HCT116 (cell line): ENCODE results near the gene DDR2.

Experiments
- EGR1 ChIP-seq: IDR thresholded peaks from 2 replicates; pipeline ENCODE4 v1.6.1; 2012; ENCODE audit warnings: low read depth
- EZH2 ChIP-seq: fragments of 200-600 bp; sonication (generic); IDR thresholded peaks from 2 replicates; pipeline ENCODE4 v1.6.1; 2017; ENCODE audit warnings: antibody characterized with exemption, mixed run types
- EZH2phosphoT487 ChIP-seq: fragments of 200-600 bp; IDR thresholded peaks from 2 replicates; pipeline ENCODE4 v1.6.1; 2018; ENCODE audit warnings: antibody characterized with exemption, borderline replicate concordance
- POLR2A ChIP-seq: IDR thresholded peaks from 2 replicates; pipeline ENCODE4 v1.7.0; 2011; ENCODE audit warnings: borderline replicate concordance; ENCODE audit not compliant: insufficient read depth, insufficient read length; ENCODE audit errors: extremely low read depth
- POLR2AphosphoS5 ChIP-seq: IDR thresholded peaks from 2 replicates; pipeline ENCODE4 v1.6.1; 2011; ENCODE audit warnings: mild to moderate bottlenecking, low read depth, low read length, moderate library complexity
- RAD21 ChIP-seq: IDR thresholded peaks from 2 replicates; pipeline ENCODE4 v1.6.1; 2012; ENCODE audit warnings: low read depth, mild to moderate bottlenecking
- SRF ChIP-seq: IDR thresholded peaks from 2 replicates; pipeline ENCODE4 v1.6.1; 2012; ENCODE audit warnings: low read depth
- TF ChIP-seq, protein P1 (sequence below), 3 experiments: fragments of 200-600 bp in 1 of 3; sonication (generic) in 1 of 3; IDR thresholded peaks in 2 of 3; conservative IDR thresholded peaks in 1 of 3; 2 replicates each; pipeline ENCODE4 v1.5.1; 2012 to 2017; ENCODE audit warnings: low read depth in 2 of 3, low read length in 2 of 3, antibody characterized with exemption in 1 of 3, borderline replicate concordance in 1 of 3, control low read depth in 1 of 3, mild to moderate bottlenecking in 1 of 3, mixed read lengths in 1 of 3, mixed run types in 1 of 3, moderate library complexity in 1 of 3; ENCODE audit not compliant: insufficient read depth in 1 of 3
- TF ChIP-seq, protein P2 (sequence below): IDR thresholded peaks from 2 replicates; pipeline ENCODE4 v1.6.1; 2012
- TF ChIP-seq, protein P3 (sequence below): IDR thresholded peaks from 2 replicates; pipeline ENCODE4 v1.6.1; 2012; ENCODE audit warnings: low read depth
- TF ChIP-seq, protein P4 (sequence below): IDR thresholded peaks from 2 replicates; pipeline ENCODE4 v1.6.1; 2011; ENCODE audit warnings: mild to moderate bottlenecking, low read length, moderate library complexity; ENCODE audit not compliant: insufficient replicate concordance; ENCODE audit errors: extremely low read depth

DNA sequence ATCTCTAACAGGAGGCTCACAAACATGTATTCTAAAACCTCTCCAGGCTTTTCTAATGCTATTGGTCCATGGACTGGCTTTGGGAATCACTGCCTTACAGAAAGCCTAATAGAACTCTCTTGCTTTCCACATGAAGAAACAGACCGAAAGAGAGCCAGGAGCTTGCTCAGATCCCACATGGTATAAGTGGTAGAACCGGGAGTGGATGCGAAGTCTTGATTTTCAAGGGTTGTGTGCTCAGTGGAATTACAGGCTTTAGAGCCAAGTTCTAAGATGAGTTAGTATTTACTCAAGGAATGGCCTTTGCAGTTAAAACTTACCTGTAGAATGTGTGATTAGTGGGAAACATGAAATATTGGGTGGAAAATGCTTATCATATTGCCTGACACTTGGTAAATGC lies 103.9 kb downstream of the DDR2 start:
- TF ChIP-seq POLR2A (no peak), EZH2 (no peak), POLR2AphosphoS5 (no peak), RAD21 (no peak), EGR1 (no peak), EZH2phosphoT487 (no peak), SRF (no peak)
- TF ChIP-seq, protein P1, sequence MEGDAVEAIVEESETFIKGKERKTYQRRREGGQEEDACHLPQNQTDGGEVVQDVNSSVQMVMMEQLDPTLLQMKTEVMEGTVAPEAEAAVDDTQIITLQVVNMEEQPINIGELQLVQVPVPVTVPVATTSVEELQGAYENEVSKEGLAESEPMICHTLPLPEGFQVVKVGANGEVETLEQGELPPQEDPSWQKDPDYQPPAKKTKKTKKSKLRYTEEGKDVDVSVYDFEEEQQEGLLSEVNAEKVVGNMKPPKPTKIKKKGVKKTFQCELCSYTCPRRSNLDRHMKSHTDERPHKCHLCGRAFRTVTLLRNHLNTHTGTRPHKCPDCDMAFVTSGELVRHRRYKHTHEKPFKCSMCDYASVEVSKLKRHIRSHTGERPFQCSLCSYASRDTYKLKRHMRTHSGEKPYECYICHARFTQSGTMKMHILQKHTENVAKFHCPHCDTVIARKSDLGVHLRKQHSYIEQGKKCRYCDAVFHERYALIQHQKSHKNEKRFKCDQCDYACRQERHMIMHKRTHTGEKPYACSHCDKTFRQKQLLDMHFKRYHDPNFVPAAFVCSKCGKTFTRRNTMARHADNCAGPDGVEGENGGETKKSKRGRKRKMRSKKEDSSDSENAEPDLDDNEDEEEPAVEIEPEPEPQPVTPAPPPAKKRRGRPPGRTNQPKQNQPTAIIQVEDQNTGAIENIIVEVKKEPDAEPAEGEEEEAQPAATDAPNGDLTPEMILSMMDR (IDR thresholded peaks at IDR 0.05 in 2 of 3, conservative IDR thresholded peaks at IDR 0.05 in 1 of 3; ENCODE audit: borderline replicate concordance in 1 of 3, insufficient read depth in 1 of 3, low read depth in 2 of 3, low read length in 2 of 3), result no peak
- TF ChIP-seq, protein P2, sequence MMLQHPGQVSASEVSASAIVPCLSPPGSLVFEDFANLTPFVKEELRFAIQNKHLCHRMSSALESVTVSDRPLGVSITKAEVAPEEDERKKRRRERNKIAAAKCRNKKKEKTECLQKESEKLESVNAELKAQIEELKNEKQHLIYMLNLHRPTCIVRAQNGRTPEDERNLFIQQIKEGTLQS, result no peak
- TF ChIP-seq, protein P3, sequence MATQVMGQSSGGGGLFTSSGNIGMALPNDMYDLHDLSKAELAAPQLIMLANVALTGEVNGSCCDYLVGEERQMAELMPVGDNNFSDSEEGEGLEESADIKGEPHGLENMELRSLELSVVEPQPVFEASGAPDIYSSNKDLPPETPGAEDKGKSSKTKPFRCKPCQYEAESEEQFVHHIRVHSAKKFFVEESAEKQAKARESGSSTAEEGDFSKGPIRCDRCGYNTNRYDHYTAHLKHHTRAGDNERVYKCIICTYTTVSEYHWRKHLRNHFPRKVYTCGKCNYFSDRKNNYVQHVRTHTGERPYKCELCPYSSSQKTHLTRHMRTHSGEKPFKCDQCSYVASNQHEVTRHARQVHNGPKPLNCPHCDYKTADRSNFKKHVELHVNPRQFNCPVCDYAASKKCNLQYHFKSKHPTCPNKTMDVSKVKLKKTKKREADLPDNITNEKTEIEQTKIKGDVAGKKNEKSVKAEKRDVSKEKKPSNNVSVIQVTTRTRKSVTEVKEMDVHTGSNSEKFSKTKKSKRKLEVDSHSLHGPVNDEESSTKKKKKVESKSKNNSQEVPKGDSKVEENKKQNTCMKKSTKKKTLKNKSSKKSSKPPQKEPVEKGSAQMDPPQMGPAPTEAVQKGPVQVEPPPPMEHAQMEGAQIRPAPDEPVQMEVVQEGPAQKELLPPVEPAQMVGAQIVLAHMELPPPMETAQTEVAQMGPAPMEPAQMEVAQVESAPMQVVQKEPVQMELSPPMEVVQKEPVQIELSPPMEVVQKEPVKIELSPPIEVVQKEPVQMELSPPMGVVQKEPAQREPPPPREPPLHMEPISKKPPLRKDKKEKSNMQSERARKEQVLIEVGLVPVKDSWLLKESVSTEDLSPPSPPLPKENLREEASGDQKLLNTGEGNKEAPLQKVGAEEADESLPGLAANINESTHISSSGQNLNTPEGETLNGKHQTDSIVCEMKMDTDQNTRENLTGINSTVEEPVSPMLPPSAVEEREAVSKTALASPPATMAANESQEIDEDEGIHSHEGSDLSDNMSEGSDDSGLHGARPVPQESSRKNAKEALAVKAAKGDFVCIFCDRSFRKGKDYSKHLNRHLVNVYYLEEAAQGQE, result no peak
- TF ChIP-seq, protein P4, sequence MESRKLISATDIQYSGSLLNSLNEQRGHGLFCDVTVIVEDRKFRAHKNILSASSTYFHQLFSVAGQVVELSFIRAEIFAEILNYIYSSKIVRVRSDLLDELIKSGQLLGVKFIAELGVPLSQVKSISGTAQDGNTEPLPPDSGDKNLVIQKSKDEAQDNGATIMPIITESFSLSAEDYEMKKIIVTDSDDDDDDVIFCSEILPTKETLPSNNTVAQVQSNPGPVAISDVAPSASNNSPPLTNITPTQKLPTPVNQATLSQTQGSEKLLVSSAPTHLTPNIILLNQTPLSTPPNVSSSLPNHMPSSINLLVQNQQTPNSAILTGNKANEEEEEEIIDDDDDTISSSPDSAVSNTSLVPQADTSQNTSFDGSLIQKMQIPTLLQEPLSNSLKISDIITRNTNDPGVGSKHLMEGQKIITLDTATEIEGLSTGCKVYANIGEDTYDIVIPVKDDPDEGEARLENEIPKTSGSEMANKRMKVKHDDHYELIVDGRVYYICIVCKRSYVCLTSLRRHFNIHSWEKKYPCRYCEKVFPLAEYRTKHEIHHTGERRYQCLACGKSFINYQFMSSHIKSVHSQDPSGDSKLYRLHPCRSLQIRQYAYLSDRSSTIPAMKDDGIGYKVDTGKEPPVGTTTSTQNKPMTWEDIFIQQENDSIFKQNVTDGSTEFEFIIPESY, result no peak
